Subcutaneous abdominal adipose tissue (tissue), 5 donors: ENCODE results near the gene CASK.

Source experiments
- H3K27ac ChIP-seq: one replicate; pipeline ENCODE4 v1.7.0; 2013; ENCODE audit warnings: low read depth, mild to moderate bottlenecking, inconsistent platforms, low read length, moderate library complexity
- H3K27me3 ChIP-seq, 5 donors: one replicate each; pipeline ENCODE4 v1.7.0; 2013; ENCODE audit warnings: low read length in 5 of 5, inconsistent platforms in 1 of 5; ENCODE audit not compliant: control insufficient read depth in 5 of 5, insufficient read depth in 4 of 5
- H3K36me3 ChIP-seq, 5 donors: one replicate each; pipeline ENCODE4 v1.7.0; 2013; ENCODE audit warnings: low read length in 5 of 5; ENCODE audit not compliant: control insufficient read depth in 5 of 5, insufficient read depth in 5 of 5
- H3K4me1 ChIP-seq, 5 donors: one replicate each; pipeline ENCODE4 v1.7.0; 2013; ENCODE audit warnings: low read length in 5 of 5, mild to moderate bottlenecking in 3 of 5, moderate library complexity in 1 of 5; ENCODE audit not compliant: control insufficient read depth in 5 of 5, insufficient read depth in 5 of 5
- H3K4me3 ChIP-seq, 5 donors: one replicate each; pipeline ENCODE4 v1.7.0; 2013; ENCODE audit warnings: low read length in 5 of 5, low read depth in 1 of 5
- H3K9ac ChIP-seq, 5 donors: one replicate each; pipeline ENCODE4 v1.7.0; 2013; ENCODE audit warnings: low read length in 5 of 5, mild to moderate bottlenecking in 4 of 5, moderate library complexity in 3 of 5
- H3K9me3 ChIP-seq, 5 donors: one replicate each; pipeline ENCODE4 v1.7.0; 2013; ENCODE audit warnings: low read length in 5 of 5; ENCODE audit not compliant: control insufficient read depth in 5 of 5
- donor health status: healthy.
- donor health status: healthy.
- donor health status: healthy.
- donor health status: healthy.
- donor health status: healthy.

The CASK gene

GRCh38 chrX:41472231-41472815 is 451.0 kb downstream of the CASK start:
- Histone ChIP-seq H3K9ac (no peak overlapping the region), H3K4me3 (no peak overlapping the region), H3K9me3 (no peaks in the 10 kb centered on the region), H3K27ac (no peak overlapping the region), H3K36me3 (no peaks in the 10 kb centered on the region), H3K4me1 (peaks cover 0 to 9% (median 8%) of the 10 kb centered on the region in 5 donors), H3K27me3 (peaks cover 3 to 10% (median 7%) of the 10 kb centered on the region in 5 donors)

- H3K27me3 ChIP-seq, result peaks cover 3 to 10% (median 7%) of the 10 kb centered on the region in 5 donors
Observed at GRCh38 chrX:41471786-41472185, 451.6 kb downstream of the CASK start.

GRCh38 chrX:41470706-41471105 is 452.6 kb downstream of the CASK start:
- H3K4me1 ChIP-seq, result peaks cover 0 to 6% (median 5%) of the 10 kb centered on the region in 5 donors

More at GRCh38 chrX:41471786-41472185, 451.6 kb downstream of the CASK start:
- no peak overlapping the region for H3K4me3 ChIP-seq
- H3K9ac ChIP-seq, result no peak overlapping the region
- no peaks in the 10 kb centered on the region for H3K9me3 ChIP-seq
- H3K4me1 ChIP-seq, result peaks cover 0 to 9% (median 8%) of the 10 kb centered on the region in 5 donors
- no peak overlapping the region for H3K27ac ChIP-seq
- H3K36me3 ChIP-seq, result no peaks in the 10 kb centered on the region

GRCh38 chrX:41468647-41469323 is 454.6 kb downstream of the CASK start:
- Histone ChIP-seq H3K27ac (no peak overlapping the region), H3K27me3 (peaks cover 0 to 4% (median 3%) of the 10 kb centered on the region in 5 donors), H3K9me3 (no peaks in the 10 kb centered on the region), H3K4me1 (peaks cover 0 to 4% (median 0%) of the 10 kb centered on the region in 5 donors), H3K36me3 (no peaks in the 10 kb centered on the region), H3K9ac (no peak overlapping the region), H3K4me3 (no peak overlapping the region)

More at GRCh38 chrX:41470706-41471105, 452.6 kb downstream of the CASK start:
- Histone ChIP-seq H3K9me3 (no peaks in the 10 kb centered on the region), H3K4me3 (no peak overlapping the region), H3K27ac (no peak overlapping the region), H3K36me3 (no peaks in the 10 kb centered on the region), H3K27me3 (peaks cover 4 to 7% (median 6%) of the 10 kb centered on the region in 5 donors), H3K9ac (no peak overlapping the region)
